AG04449 (cell line): ENCODE data around the gene TOM1L2.
"Not testable (repeated sequence)": the region's sequence is repeated elsewhere in the genome, so short reads cannot be mapped to it uniquely, and the experiment has no call there.

Experiments
- CTCF ChIA-PET: fragments of 350-600 bp; formaldehyde crosslinking; extraction: SDS; loops from one replicate; lab custom pipeline; 2021; ENCODE audit warnings: antibody characterized with exemption; lab: Yijun Ruan, JAX
- POLR2A ChIA-PET: fragments of 400-600, 350-600 bp; formaldehyde crosslinking; extraction: SDS; loops from one replicate; lab custom pipeline; 2020; ENCODE audit warnings: antibody characterized with exemption, inconsistent platforms; lab: Yijun Ruan, JAX
- DNase-seq: peaks from one replicate; pipeline ENCODE4 v3.0.0-alpha.2; 2010; ENCODE audit warnings: low read depth, low spot score
- H3K4me3 ChIP-seq: 2 replicates; pipeline ENCODE4 v1.5.1; 2011; ENCODE audit warnings: low read depth, mild to moderate bottlenecking, control low read depth, low read length
- CTCF ChIP-seq: IDR thresholded peaks from one replicate; pipeline ENCODE4 v1.5.1; 2011; ENCODE audit warnings: mild to moderate bottlenecking, moderate library complexity, low read length, control low read depth, inconsistent platforms; ENCODE audit not compliant: insufficient read depth; ENCODE audit errors: missing control alignments

TOM1L2 gene

GRCh38 chr17:18002171-18002570 is 30.0 kb upstream of the TOM1L2 start:
- DNase-seq = no peak
- ChIA-PET CTCF (interaction anchor here (1.0 to 1.9 kb wide), 5 partner anchors 8 to 111 kb away, joined by 3 to 7 read pairs (median 4); no protein-coding TSS in a partner anchor), POLR2A (no interaction called here)
- H3K4me3 ChIP-seq = no peak overlapping the region
- TF ChIP-seq CTCF = no peak

- ChIA-PET CTCF (no interaction called here), POLR2A (no interaction called here)
- H3K4me3 ChIP-seq = no peak overlapping the region
- no peak for TF ChIP-seq CTCF
- no peak for DNase-seq
These were observed 27.8 kb upstream of the TOM1L2 start for GRCh38 chr17:18000030-18000408.

GRCh38 chr17:17999364-18000029 is 27.3 kb upstream of the TOM1L2 start:
- no peak overlapping the region for H3K4me3 ChIP-seq
- DNase-seq = no peak
- TF ChIP-seq CTCF = no peak
- POLR2A ChIA-PET = no interaction called here
- CTCF ChIA-PET = no interaction called here

- DNase-seq = no peak
- H3K4me3 ChIP-seq = no peak overlapping the region
- no peak for TF ChIP-seq CTCF
- ChIA-PET CTCF (interaction anchor here (1.0 kb wide), 1 partner anchor 28 kb away, joined by 3 read pairs; no protein-coding TSS in a partner anchor), POLR2A (no interaction called here)
These were observed 26.7 kb upstream of the TOM1L2 start for GRCh38 chr17:17998934-17999333.

GRCh38 chr17:17995887-17996286 is 23.7 kb upstream of the TOM1L2 start:
- CTCF ChIA-PET = interaction anchor here (0.9 to 6.5 kb wide), 8 partner anchors 9 to 49 kb away, joined by 3 to 42 read pairs (median 3); partner anchors contain the start of genes DRC3 and TOM1L2
- POLR2A ChIA-PET, H3K4me3 ChIP-seq, DNase-seq: not testable (repeated sequence)

- no peak for DNase-seq
- TF ChIP-seq CTCF = peak; percentile 50
- ChIA-PET CTCF (interaction anchor here (0.6 to 6.5 kb wide), 18 partner anchors 8 to 126 kb away, joined by 3 to 42 read pairs (median 4); partner anchors contain the start of genes DRC3 and TOM1L2), POLR2A (interaction anchor here (0.6 kb wide), 1 partner anchor 228 kb away, joined by 3 read pairs; no protein-coding TSS in a partner anchor)
- no peak overlapping the region for H3K4me3 ChIP-seq
These were observed 22.3 kb upstream of the TOM1L2 start for GRCh38 chr17:17994271-17995069.
